Stimulated activated effector memory CD8-positive, alpha-beta T cell treated with anti-CD3 and anti-CD28 coated beads, Interleukin-12 subunit alpha, Interleukin-12 subunit beta, amount 100 ng/mL, for 72 hours (primary cell): ENCODE results near the gene NFATC4.
"Not testable (repeated sequence)": the region's sequence is repeated elsewhere in the genome, so short reads cannot be mapped to it uniquely, and the experiment has no call there.

ENCODE experiments used
- ATAC-seq: fragments of 150-1000 bp; cut with Tn5 transposase; 2 replicates; pipeline ENCODE4 v1.10.0; 2021
- DNase-seq, 2 donors: peaks; one replicate each; pipeline ENCODE4 v3.0.0; 2021 to 2022; ENCODE audit warnings: low spot score in 2 of 2
- H3K27ac Mint-ChIP-seq: one replicate; pipeline ENCODE4 v1.8.0; 2022; ENCODE audit warnings: mild to moderate bottlenecking, mixed read lengths
- H3K36me3 Mint-ChIP-seq: one replicate; pipeline ENCODE4 v1.8.0; 2022; ENCODE audit warnings: mild to moderate bottlenecking, mixed read lengths
- H3K4me1 Mint-ChIP-seq: one replicate; pipeline ENCODE4 v1.8.0; 2022; ENCODE audit warnings: mixed read lengths
- H3K4me3 Mint-ChIP-seq: one replicate; pipeline ENCODE4 v1.8.0; 2022; ENCODE audit warnings: mild to moderate bottlenecking, mixed read lengths
- H3K9me3 Mint-ChIP-seq: one replicate; pipeline ENCODE4 v1.8.0; 2022; ENCODE audit warnings: mixed read lengths

NFATC4 gene

DNA sequence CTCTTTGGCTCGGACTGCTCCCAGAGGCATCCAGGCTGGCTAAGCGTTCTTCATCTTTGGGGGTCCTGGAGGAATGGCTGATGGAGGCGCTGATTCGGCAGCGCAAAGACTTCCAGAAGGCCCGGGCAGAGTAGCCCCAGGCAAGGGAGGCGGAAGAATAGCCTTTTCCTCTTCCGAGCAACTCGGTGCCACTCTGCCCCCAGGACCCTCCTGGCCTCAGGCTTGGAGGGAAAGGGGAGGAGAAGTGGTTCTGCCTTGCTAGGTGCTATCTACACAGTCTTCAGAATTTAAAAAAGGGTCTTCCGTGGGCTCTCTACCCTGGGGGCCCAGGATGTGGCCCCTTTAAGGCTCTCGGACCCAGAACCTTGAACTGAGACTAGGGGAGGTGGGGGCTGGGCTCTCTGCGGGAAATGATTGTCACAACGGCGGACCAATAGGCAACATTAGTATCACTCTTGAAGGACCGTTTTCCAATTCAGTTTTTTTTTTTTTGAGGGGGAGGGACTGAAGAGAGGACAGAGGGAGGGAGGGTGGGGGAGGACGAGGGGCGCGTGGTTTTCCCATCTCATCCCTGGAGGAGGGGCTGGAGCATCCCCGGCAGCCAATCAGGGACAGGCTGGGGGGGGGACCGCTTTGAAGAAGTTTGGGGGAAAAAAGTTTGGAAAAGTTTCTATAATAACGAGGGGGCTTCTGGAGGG lies at the start of gene NFATC4:
NFATC4 (plus strand) TSS at position 671 of the 698 bp plus-strand sequence. CDS start 157 bp downstream, outside the sequence.
- no peaks in the 10 kb centered on the region for H3K36me3 Mint-ChIP-seq
- peak within 1 kb of the TSS; percentile 72 for H3K27ac Mint-ChIP-seq
- peaks cover 29% of the 10 kb centered on the region for H3K4me1 Mint-ChIP-seq
- DNase-seq: no peak
- H3K4me3 Mint-ChIP-seq: peak within 1 kb of the TSS; percentile 67
- ATAC-seq: no peak
- no peaks in the 10 kb centered on the region for H3K9me3 Mint-ChIP-seq

DNA sequence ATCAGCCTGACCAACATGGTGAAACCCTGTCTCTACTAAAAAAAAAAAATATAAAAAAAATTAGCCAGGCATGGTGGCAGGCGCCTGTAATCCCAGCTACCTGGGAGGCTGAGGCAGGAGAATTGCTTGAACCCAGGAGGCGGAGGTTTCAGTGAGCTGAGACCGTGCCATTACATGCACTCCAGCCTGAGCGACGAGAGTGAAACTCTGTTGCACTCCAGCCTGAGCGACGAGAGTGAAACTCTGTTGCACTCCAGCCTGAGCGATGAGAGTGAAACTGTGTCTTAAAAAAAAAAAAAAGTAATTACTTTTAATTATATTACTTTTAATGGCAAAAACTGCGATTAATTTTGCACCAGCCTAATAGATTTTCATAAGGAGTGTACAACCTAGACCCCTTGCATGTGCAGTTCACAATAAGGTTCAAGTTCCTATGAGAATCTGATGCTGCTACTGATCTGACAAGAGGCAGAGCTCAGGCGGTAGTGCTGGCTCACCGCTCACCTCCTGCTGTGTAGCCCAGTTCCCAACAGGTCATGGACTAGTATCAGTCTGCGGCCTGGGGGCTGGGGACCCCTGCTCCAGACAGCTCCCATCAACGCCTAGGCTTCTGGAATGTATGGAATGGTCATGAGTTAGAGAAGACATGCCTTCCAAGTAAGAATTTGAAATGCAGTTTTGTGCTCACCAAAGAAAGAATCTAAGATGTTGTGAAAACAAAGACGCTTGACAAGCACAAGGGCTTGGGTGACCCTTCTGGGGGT lies 46.6 kb upstream of the NFATC4 start:
- no peak overlapping the region for H3K4me3 Mint-ChIP-seq
- no peak for DNase-seq
- H3K27ac Mint-ChIP-seq: no peak overlapping the region
- no peaks in the 10 kb centered on the region for H3K9me3 Mint-ChIP-seq
- no peaks in the 10 kb centered on the region for H3K36me3 Mint-ChIP-seq
- no peak for ATAC-seq
- peaks cover 14% of the 10 kb centered on the region for H3K4me1 Mint-ChIP-seq

DNA sequence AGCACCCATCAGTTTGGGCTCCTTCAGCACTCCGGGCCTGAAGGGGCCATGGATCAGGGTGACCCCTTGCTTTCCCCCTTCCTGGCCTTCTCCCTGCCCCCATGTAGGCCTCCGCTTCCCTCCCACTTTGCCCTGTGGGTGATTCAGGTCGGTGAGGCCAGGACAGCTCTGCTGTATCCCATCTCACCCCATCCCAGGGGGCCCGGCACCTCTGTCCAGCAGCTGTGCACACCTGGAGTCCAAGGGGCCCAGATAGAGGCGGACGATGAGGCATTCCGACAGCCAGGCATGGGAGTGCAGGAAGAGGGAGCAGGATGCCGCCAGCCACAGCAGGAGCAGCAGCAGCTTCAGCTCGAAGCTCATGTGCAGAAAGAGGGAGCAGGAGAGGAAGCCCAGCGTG lies 45.3 kb upstream of the NFATC4 start:
- no peaks in the 10 kb centered on the region for H3K9me3 Mint-ChIP-seq
- peaks cover 15% of the 10 kb centered on the region for H3K4me1 Mint-ChIP-seq
- ATAC-seq (no peak), DNase-seq (no peak)
- peak overlapping the region; percentile 2 for H3K27ac Mint-ChIP-seq
- no peak overlapping the region for H3K4me3 Mint-ChIP-seq
- H3K36me3 Mint-ChIP-seq: no peaks in the 10 kb centered on the region

DNA sequence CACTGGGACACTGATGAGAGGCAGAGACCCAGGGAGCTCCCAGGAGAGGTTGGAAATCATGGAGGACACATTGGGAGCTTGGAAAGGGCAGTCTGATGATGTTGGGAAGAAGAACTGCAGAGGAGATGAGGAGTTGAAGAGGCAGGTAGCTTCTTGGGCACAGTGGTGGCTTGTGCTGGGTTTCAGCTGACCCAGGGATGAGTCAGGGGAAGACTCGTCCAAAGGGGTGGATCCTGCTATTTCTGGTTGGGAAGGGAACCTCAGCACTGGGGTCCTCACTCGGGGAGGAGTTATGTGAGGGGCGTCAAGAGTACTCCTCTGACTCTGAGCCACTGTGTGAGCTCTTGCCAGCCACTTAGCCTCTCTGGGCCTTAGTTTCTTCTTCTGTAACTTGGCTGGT lies 44.6 kb upstream of the NFATC4 start:
- ATAC-seq: no peak
- peak overlapping the region; percentile 2 for H3K27ac Mint-ChIP-seq
- no peak for DNase-seq
- H3K4me1 Mint-ChIP-seq: peaks cover 20% of the 10 kb centered on the region
- no peak overlapping the region for H3K4me3 Mint-ChIP-seq
- H3K9me3 Mint-ChIP-seq: no peaks in the 10 kb centered on the region
- no peaks in the 10 kb centered on the region for H3K36me3 Mint-ChIP-seq

DNA sequence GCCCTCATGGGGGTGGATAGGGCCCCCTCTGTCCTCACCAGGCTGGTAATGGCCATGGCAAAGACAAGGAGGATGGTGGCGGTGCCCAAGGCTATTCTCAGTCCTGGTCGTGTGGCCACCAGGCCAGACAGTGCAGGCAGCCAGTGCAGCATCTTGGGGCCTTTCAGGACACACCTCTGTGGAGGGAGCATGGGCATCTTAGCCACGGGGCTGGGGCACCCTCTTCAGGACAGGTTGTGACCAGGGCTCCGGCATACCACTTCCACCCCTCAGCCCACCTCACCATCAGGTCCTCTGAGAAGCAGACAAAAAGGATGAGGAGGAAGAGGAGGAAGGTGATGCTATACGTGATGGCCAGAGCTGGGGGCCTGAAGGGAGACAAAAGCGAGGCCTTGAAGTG lies 44.0 kb upstream of the NFATC4 start:
- Mint-ChIP-seq H3K9me3 (no peaks in the 10 kb centered on the region), H3K4me3 (no peak overlapping the region), H3K36me3 (peaks cover 2% of the 10 kb centered on the region), H3K27ac (peak overlapping the region; percentile 32), H3K4me1 (peaks cover 26% of the 10 kb centered on the region)
- DNase-seq (no peak), ATAC-seq (no peak)

DNA sequence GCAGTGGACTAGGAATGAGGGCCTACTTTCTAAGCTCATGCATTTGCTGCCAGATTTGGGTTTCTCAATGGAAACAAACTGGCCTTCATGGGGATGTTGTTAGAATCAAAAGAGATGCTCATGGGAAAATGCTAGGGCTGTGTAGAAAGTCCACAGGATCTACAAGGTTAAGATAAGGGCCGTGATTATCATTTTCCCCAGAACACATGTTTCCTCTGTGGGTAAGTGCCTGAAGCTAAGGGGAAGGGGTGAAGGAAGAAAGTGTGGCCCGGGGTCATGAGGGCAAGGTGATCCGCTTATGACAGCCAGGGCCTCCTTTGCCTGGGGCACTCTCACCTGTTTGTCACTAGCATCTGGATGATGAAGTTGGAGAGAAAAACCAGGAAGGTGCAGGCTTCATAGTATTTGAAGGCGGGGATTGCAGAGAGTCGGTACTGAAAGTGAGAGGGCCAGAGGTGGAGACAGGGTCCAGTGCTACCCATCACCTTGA lies 42.9 kb upstream of the NFATC4 start:
- Mint-ChIP-seq H3K4me3 (no peak overlapping the region), H3K36me3 (peaks cover 12% of the 10 kb centered on the region), H3K4me1 (peaks cover 37% of the 10 kb centered on the region), H3K9me3 (no peaks in the 10 kb centered on the region), H3K27ac (no peak overlapping the region)
- ATAC-seq (no peak), DNase-seq (no peak)

DNA sequence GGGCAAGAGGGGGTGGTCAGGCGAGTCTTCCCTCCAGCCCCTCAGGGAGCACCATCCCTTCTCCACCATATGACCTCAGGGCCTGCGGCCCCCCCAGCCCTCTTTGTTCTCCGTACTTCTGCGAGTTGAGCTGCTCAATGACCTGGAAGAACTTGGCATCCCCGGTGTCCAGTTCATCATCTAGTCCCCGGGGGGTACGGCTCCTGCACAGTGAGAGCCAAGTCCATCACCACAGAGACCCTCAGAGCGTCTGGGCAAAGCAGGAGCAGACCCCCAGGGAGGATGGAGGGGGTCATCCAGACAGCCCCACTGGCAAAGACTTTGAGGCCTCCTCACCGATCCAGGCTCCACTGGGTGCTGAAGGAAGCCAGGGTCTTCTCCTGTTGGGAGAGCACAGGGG lies 42.0 kb upstream of the NFATC4 start:
- Mint-ChIP-seq H3K9me3 (no peaks in the 10 kb centered on the region), H3K27ac (peak overlapping the region; percentile 63), H3K4me3 (no peak overlapping the region), H3K4me1 (peaks cover 46% of the 10 kb centered on the region), H3K36me3 (peaks cover 12% of the 10 kb centered on the region)
- ATAC-seq: no peak
- no peak for DNase-seq

DNA sequence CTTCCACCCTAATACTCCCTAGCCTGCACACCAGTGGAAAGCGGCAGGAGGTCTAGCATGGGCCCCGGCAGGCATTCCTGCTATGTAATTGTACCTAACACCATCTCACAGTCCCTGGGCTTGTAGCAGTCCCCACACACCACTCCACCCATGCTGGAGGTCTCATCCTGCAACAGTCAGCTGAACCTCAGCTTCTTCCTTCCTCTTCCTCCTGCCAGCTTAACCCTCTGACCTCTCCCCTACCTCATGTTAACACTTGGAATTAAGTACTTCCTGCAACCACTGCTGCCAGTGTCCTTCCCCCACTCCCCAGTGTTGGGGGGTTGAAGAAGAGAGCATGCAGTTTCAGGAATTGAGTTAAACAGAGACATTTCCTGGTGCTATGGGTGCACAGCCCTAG lies 40.7 kb upstream of the NFATC4 start:
- H3K4me1 Mint-ChIP-seq: peaks cover 57% of the 10 kb centered on the region
- ATAC-seq: no peak
- H3K4me3 Mint-ChIP-seq: no peak overlapping the region

DNA sequence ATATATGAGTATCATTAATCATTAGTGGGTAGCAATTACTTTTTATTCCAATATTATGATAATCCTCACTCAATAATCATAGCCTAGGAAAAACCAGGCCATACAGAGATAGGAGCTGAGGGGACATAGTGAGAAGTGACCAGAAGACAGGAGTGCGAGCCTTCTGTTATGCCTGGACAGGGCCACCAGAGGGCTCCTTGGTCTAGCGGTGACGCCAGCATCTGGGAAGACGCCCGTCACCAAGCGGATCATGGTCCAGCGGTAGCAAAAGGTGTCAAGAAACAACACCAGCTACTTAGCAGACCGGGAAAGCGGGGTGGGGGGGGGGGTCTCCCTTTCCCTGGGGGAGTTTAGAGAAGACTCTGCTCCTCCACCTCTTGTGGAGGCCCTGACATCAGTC lies 40.1 kb upstream of the NFATC4 start:
- H3K4me1 Mint-ChIP-seq: peaks cover 60% of the 10 kb centered on the region
- H3K9me3 Mint-ChIP-seq, DNase-seq, ATAC-seq, H3K4me3 Mint-ChIP-seq: not testable (repeated sequence)
- H3K36me3 Mint-ChIP-seq: peaks cover 19% of the 10 kb centered on the region
- H3K27ac Mint-ChIP-seq: peak overlapping the region; percentile 84

More for the DNA sequence above, 40.7 kb upstream of the NFATC4 start:
- H3K27ac Mint-ChIP-seq: peak overlapping the region; percentile 84
- H3K36me3 Mint-ChIP-seq: peaks cover 18% of the 10 kb centered on the region
- no peaks in the 10 kb centered on the region for H3K9me3 Mint-ChIP-seq
- DNase-seq: no peak

DNA sequence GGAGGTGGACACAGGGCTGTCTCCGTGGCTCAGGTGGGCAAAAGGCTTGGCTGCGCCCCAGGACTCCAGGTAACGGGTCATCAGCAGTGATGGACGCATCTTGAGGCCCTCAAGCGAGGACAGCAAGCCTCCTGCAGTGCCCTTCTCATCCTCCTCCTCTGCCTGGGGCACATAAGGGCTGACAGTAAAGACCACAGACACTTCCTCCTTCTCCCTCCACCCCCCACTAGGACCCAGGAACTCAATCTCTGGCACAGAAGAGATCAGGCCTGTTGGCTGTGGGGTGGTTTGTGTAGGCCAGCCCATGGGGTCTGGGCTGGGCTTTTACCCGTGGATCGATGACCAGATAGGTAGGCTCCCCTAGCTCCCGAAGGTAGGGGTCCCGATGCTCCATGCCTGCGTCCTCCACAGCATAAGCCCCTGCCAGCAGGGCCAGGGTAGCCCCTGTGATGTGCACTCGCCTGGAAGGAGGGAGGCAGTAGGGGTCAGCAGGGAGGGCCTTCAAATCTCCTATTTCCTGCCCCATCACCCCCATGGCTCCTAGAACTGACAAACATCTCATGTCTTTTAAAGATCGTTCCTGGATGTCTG lies 38.8 kb upstream of the NFATC4 start:
- Mint-ChIP-seq H3K36me3 (peaks cover 19% of the 10 kb centered on the region), H3K27ac (peak overlapping the region; percentile 81), H3K4me3 (peak overlapping the region; percentile 40), H3K9me3 (no peaks in the 10 kb centered on the region), H3K4me1 (peaks cover 61% of the 10 kb centered on the region)
- DNase-seq: no peak
- ATAC-seq: no peak

DNA sequence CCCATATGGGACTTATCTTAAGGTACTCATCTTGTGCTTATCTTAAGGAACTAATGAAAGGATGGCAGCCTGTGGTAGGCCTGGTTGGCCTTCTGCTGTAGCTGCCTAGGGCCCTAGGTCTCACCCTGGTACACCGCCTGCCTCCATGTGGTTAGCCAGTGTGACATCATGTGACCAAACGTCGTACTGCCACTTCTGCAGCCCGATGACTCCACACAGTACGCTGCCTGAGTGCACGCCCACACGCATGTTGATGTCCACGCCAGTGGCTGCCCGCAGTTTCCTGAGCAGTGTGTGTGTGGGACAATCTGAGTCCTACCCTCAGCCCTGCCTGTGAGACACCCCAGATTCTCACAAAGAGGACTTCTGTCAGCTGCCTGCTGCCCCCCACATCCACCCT lies 38.2 kb upstream of the NFATC4 start:
- Mint-ChIP-seq H3K9me3 (no peaks in the 10 kb centered on the region), H3K4me3 (peak overlapping the region; percentile 40), H3K27ac (peak overlapping the region; percentile 81), H3K36me3 (peaks cover 19% of the 10 kb centered on the region), H3K4me1 (peaks cover 62% of the 10 kb centered on the region)
- DNase-seq: peak; percentile 75 to 92
- peak; percentile 89 for ATAC-seq

DNA sequence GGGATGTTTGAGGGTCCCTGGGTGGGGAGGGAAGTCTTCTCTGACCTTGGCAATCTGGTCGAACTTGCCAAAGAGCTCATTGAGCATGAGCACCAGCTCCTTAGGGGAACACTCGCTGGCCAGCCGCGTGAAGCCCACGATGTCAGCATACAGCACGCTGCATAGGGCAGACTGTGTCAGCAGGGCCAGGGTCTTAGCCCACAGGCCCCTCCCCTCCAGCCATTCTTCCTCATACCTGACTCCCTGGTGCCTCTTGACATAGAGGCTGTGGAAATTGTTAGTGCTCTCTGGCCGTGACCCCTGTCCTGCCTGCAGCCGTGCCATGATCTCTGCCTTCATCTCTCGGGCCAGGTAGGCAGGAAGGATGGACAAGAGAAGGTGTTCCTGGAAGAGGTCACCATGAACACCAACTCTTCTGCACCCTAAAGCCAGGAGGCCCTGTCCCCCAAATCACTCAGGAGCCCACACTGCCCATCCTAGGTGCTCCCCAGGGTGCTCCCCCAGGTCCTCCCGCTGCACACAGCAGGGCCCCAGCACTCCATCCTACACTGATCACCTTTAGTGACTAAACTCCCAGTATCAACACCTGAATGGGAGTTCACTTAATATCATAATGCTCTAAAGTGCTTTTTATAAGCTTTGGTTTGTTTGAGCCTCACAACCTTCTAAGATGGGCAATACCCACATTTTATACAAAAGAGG lies 36.9 kb upstream of the NFATC4 start:
- Mint-ChIP-seq H3K9me3 (no peaks in the 10 kb centered on the region), H3K27ac (peak overlapping the region; percentile 68), H3K4me3 (no peak overlapping the region), H3K4me1 (peaks cover 70% of the 10 kb centered on the region), H3K36me3 (peaks cover 22% of the 10 kb centered on the region)
- no peak for DNase-seq
- ATAC-seq: no peak

DNA sequence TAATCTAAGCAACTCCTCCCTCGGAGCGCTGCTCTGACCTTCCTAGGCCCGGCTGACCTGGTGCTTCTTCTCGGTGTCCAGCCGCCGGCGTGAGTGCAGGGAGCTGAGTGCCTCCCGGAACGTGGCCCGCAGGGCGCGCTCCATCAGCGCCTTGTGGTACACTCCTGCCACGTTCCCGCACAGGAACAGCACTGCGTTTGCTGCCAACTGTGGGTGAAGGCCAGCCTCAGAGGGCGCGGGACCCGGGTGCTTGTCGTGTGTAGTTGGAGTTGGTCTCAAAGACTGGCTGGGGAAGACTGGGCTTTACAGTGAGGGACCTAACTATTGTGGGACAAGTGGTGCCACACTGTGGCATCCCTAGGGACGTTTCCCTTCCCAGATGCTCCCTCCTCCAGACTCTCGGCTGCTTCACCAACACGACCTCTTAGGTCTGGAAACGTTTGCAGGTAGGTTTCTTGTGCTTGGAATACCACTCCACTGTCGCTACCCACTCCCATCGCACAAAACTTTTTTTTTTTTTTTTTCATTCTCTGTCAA lies 36.2 kb upstream of the NFATC4 start:
- Mint-ChIP-seq H3K4me3 (peak overlapping the region; percentile 78), H3K27ac (peak overlapping the region; percentile 68), H3K4me1 (peaks cover 70% of the 10 kb centered on the region), H3K36me3 (peaks cover 29% of the 10 kb centered on the region), H3K9me3 (no peaks in the 10 kb centered on the region)
- ATAC-seq (no peak), DNase-seq (no peak)

DNA sequence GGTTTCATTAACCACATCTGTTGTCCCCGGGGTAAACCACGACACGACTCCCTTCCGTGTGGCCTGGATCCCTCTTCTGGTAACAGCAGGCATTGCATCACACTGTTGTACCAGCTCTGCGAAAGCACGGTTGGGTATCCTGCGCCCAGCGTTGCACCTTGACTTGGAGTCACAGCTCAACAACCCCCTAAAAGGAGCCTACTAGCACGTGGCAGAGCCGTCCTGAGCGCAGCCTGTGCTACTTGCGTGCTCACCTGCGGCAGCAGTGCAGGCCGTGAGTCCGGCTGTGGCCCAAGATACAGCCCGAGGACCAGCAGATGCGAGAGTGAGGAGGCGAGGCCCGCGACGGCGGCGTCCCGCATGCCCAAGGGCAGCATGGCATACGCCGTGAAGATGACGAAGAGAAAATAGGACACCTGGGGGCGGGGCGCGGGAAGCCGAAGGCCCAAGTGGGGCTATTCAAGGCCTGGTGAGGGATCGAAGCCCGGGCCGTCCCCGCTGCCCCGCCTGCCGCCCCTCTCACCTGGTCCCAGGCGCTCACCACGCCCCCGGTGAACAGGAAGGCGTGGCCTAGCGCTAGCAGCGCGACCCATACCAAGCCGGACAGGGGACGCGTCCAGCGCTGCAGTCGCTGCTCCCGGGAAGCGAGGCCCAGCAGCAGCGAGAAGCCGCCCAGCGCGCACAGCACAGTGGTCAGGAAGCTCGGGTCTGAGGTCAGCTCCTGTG lies 35.6 kb upstream of the NFATC4 start:
- Mint-ChIP-seq H3K9me3 (no peaks in the 10 kb centered on the region), H3K36me3 (peaks cover 35% of the 10 kb centered on the region), H3K4me1 (peaks cover 66% of the 10 kb centered on the region), H3K27ac (peak overlapping the region; percentile 68), H3K4me3 (peak overlapping the region; percentile 78)
- peak; percentile 77 for ATAC-seq
- peak; percentile 65 to 88 for DNase-seq
